ENCODE results near the gene ZC3H7A. TPM values are rescaled to one million over a fixed set of nuclear protein-coding genes. Genes with fewer than 3 reads are reported as not detected.
"Not testable (repeated sequence)": the region's sequence is repeated elsewhere in the genome, so short reads cannot be mapped to it uniquely, and the experiment has no call there.

ZC3H7A gene
- total RNA-seq, 1 experiment from 2014 or later, result 70.9 TPM

- no peak for DNase-seq
- no peak for TF ChIP-seq CTCF (IDR thresholded peaks at IDR 0.05; ENCODE audit: unreplicated experiment)
Observed at GRCh38 chr16:11833951-11834695, 37.1 kb upstream of the ZC3H7A start.

GRCh38 chr16:11828696-11829095 lies 31.6 kb upstream of the ZC3H7A start:
- Mint-ChIP-seq H3K4me3 (ENCODE audit: low read depth, unreplicated experiment) (no peak overlapping the region), H3K4me1 (ENCODE audit: low read depth, unreplicated experiment) (no peaks in the 10 kb centered on the region), H3K9me3 (ENCODE audit: low read depth, unreplicated experiment) (no peaks in the 10 kb centered on the region), H3K27ac (ENCODE audit: unreplicated experiment) (no peak overlapping the region), H3K27me3 (ENCODE audit: unreplicated experiment) (no peaks in the 10 kb centered on the region), H3K36me3 (ENCODE audit: insufficient read depth, unreplicated experiment) (no peaks in the 10 kb centered on the region)
- intact Hi-C loops (cut with micrococcal nuclease; ENCODE audit: unreplicated experiment), result no loop called here
- CTCF ChIA-PET, result no interaction called here
- DNase-seq, result no peak
- no peak for TF ChIP-seq CTCF (IDR thresholded peaks at IDR 0.05; ENCODE audit: unreplicated experiment)
- no TSS peak for BruUV-seq (replicated peaks)

More at GRCh38 chr16:11833951-11834695, 37.1 kb upstream of the ZC3H7A start:
- peaks cover 29% of the 10 kb centered on the region for H3K36me3 Mint-ChIP-seq (ENCODE audit: insufficient read depth, unreplicated experiment)
- H3K27ac Mint-ChIP-seq (ENCODE audit: unreplicated experiment), result no peak overlapping the region
- no peaks in the 10 kb centered on the region for H3K4me1 Mint-ChIP-seq (ENCODE audit: low read depth, unreplicated experiment)
- intact Hi-C loops (cut with micrococcal nuclease; ENCODE audit: unreplicated experiment), result no loop called here
- BruUV-seq (replicated peaks), result no TSS peak
- H3K4me3 Mint-ChIP-seq (ENCODE audit: low read depth, unreplicated experiment), result no peak overlapping the region
- CTCF ChIA-PET, result interaction anchor here (0.7 to 0.8 kb wide), 3 partner anchors 9 to 431 kb away, joined by 3 to 5 read pairs (median 4); no protein-coding TSS in a partner anchor
- no peaks in the 10 kb centered on the region for H3K9me3 Mint-ChIP-seq (ENCODE audit: low read depth, unreplicated experiment)
- H3K27me3 Mint-ChIP-seq (ENCODE audit: unreplicated experiment), result no peaks in the 10 kb centered on the region

- H3K4me1 Mint-ChIP-seq (ENCODE audit: low read depth, unreplicated experiment); H3K27ac Mint-ChIP-seq (ENCODE audit: unreplicated experiment); H3K36me3 Mint-ChIP-seq (ENCODE audit: insufficient read depth, unreplicated experiment); intact Hi-C loops (cut with micrococcal nuclease; ENCODE audit: unreplicated experiment); H3K9me3 Mint-ChIP-seq (ENCODE audit: low read depth, unreplicated experiment); DNase-seq; H3K4me3 Mint-ChIP-seq (ENCODE audit: low read depth, unreplicated experiment); BruUV-seq (replicated peaks); H3K27me3 Mint-ChIP-seq (ENCODE audit: unreplicated experiment): not testable (repeated sequence)
- CTCF ChIA-PET, result interaction anchor here (0.7 kb wide), 1 partner anchor 1225 kb away, joined by 3 read pairs; no protein-coding TSS in a partner anchor
Observed at GRCh38 chr16:11825520-11826165, 28.6 kb upstream of the ZC3H7A start.

- no peaks in the 10 kb centered on the region for H3K27me3 Mint-ChIP-seq (ENCODE audit: unreplicated experiment)
- CTCF ChIA-PET, result interaction anchor here (0.7 kb wide), 1 partner anchor 1988 kb away, joined by 4 read pairs; no protein-coding TSS in a partner anchor
- peak; percentile 6 for DNase-seq
- peaks cover 2% of the 10 kb centered on the region for H3K9me3 Mint-ChIP-seq (ENCODE audit: low read depth, unreplicated experiment)
- TF ChIP-seq CTCF (IDR thresholded peaks at IDR 0.05; ENCODE audit: unreplicated experiment), result no peak
- H3K36me3 Mint-ChIP-seq (ENCODE audit: insufficient read depth, unreplicated experiment), result no peaks in the 10 kb centered on the region
- H3K27ac Mint-ChIP-seq (ENCODE audit: unreplicated experiment), result no peak overlapping the region
- intact Hi-C loops (cut with micrococcal nuclease; ENCODE audit: unreplicated experiment), result no loop called here
- no peak overlapping the region for H3K4me3 Mint-ChIP-seq (ENCODE audit: low read depth, unreplicated experiment)
- H3K4me1 Mint-ChIP-seq (ENCODE audit: low read depth, unreplicated experiment), result peaks cover 18% of the 10 kb centered on the region
- BruUV-seq (replicated peaks), result no TSS peak
Observed at GRCh38 chr16:11824362-11824761, 27.3 kb upstream of the ZC3H7A start.

- CTCF ChIA-PET; intact Hi-C loops (cut with micrococcal nuclease; ENCODE audit: unreplicated experiment); BruUV-seq (replicated peaks); H3K27ac Mint-ChIP-seq (ENCODE audit: unreplicated experiment); H3K27me3 Mint-ChIP-seq (ENCODE audit: unreplicated experiment); H3K9me3 Mint-ChIP-seq (ENCODE audit: low read depth, unreplicated experiment); DNase-seq; H3K4me3 Mint-ChIP-seq (ENCODE audit: low read depth, unreplicated experiment); H3K36me3 Mint-ChIP-seq (ENCODE audit: insufficient read depth, unreplicated experiment): not testable (repeated sequence)
- H3K4me1 Mint-ChIP-seq (ENCODE audit: low read depth, unreplicated experiment), result peaks cover 18% of the 10 kb centered on the region
Observed at GRCh38 chr16:11823645-11824044, 26.6 kb upstream of the ZC3H7A start.

Measured in Calu3 (cell line).